Endodermal cell (in vitro differentiated cells): Measurements from ENCODE around the gene UROD. TPM values are rescaled to one million over a fixed set of nuclear protein-coding genes. Genes with fewer than 3 reads are reported as not detected.
"Not testable (repeated sequence)": the region's sequence is repeated elsewhere in the genome, so short reads cannot be mapped to it uniquely, and the experiment has no call there.

Experiments
- DNase-seq: peaks from one replicate; pipeline ENCODE4 v3.0.0-alpha.2; 2017
- H3K27ac ChIP-seq: 2 replicates; pipeline ENCODE4 v1.5.1; 2013; ENCODE audit warnings: mild to moderate bottlenecking, low read depth, low read length, moderate library complexity
- H3K27me3 ChIP-seq: 2 replicates; pipeline ENCODE4 v1.6.1; 2013; ENCODE audit warnings: mild to moderate bottlenecking, low read length, moderate library complexity; ENCODE audit not compliant: insufficient read depth, control insufficient read depth, poor library complexity, severe bottlenecking
- H3K36me3 ChIP-seq: 2 replicates; pipeline ENCODE4 v1.7.0; 2013; ENCODE audit warnings: mild to moderate bottlenecking, low read length, moderate library complexity; ENCODE audit not compliant: control insufficient read depth, insufficient read depth
- H3K4me1 ChIP-seq: one replicate; pipeline ENCODE4 v1.7.0; 2013; ENCODE audit warnings: low read length; ENCODE audit not compliant: control insufficient read depth, insufficient read depth
- H3K4me3 ChIP-seq: 2 replicates; pipeline ENCODE4 v1.5.1; 2013; ENCODE audit warnings: mild to moderate bottlenecking, low read length, moderate library complexity
- H3K9ac ChIP-seq: 2 replicates; pipeline ENCODE4 v1.6.1; 2013; ENCODE audit warnings: mild to moderate bottlenecking, low read length, moderate library complexity; ENCODE audit not compliant: poor library complexity, severe bottlenecking; ENCODE audit errors: extremely low read depth
- H3K9me3 ChIP-seq: 2 replicates; pipeline ENCODE4 v1.6.1; 2013; ENCODE audit warnings: mild to moderate bottlenecking, low read length, moderate library complexity; ENCODE audit not compliant: control insufficient read depth
- H3K27ac Mint-ChIP-seq: 2 replicates; pipeline ENCODE4 v1.8.0; 2020; ENCODE audit warnings: mixed read lengths
- H3K27me3 Mint-ChIP-seq: 2 replicates; pipeline ENCODE4 v1.8.0; 2021; ENCODE audit warnings: mild to moderate bottlenecking, mixed read lengths; ENCODE audit not compliant: insufficient read depth
- H3K36me3 Mint-ChIP-seq: 2 replicates; pipeline ENCODE4 v1.8.0; 2020; ENCODE audit warnings: low read depth, mixed read lengths
- H3K4me1 Mint-ChIP-seq: 2 replicates; pipeline ENCODE4 v1.8.0; 2020; ENCODE audit warnings: mixed read lengths
- H3K4me3 Mint-ChIP-seq: 2 replicates; pipeline ENCODE4 v1.8.0; 2020; ENCODE audit warnings: mild to moderate bottlenecking, moderate library complexity, mixed read lengths
- H3K9me3 Mint-ChIP-seq: 2 replicates; pipeline ENCODE4 v1.8.0; 2020; ENCODE audit warnings: mild to moderate bottlenecking, mixed read lengths
- WGBS, 2 experiments: methylation state at CpG; one replicate each; pipeline versions ENCODE4 v1.1.5 to v1.1.7; 2013; ENCODE audit warnings: missing lambda C conversion rate in 2 of 2, mixed read lengths in 1 of 2; ENCODE audit not compliant: insufficient coverage in 1 of 2, insufficient read length in 1 of 2; 5-methylcytosine and 5-hydroxymethylcytosine counted together
- total RNA-seq, 2 donors: library from RNA; stranded (reverse); fragmentation: NEBNext Ultra II Directional in 1 of 2; extraction: Animal tissue kit (Norgen Biotek cat#: 25700) in 1 of 2; gene quantifications; 2 replicates in 1 of 2; 3 replicates in 1 of 2; pipeline ENCODE4 v1.2.1, GENCODE V29; 2021
- TF ChIP-seq, protein P1 (sequence below): fragments of 200-600 bp; sonication (generic); conservative IDR thresholded peaks from 2 replicates; pipeline ENCODE4 v1.5.0; 2021; ENCODE audit warnings: antibody characterized with exemption, mild to moderate bottlenecking

Gene UROD
- total RNA-seq, 2 donors from 2014 or later, result 86.8 to 107 TPM

DNA sequence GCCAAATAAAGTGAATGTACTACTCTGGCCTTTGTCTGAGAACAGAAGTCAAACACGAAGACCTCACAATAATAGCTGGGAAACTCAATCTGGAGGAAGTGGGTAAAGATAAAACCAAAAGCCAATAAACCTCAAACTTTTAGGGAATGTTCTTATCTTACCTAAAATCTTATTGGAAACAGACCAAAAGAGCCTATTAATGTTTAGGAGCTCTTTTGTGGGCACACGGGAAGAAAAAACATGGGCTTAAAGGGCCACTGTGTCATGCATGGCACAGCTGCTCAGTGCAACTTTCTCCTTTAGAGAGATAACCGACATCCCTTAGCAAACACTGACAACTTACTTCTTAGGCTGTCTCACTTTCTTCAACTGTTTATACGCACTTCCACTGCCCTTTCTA is 41.7 kb upstream of the UROD start:
- H3K9me3 ChIP-seq, result no peaks in the 10 kb centered on the region
- H3K36me3 Mint-ChIP-seq, result peaks cover 22% of the 10 kb centered on the region
- H3K4me3 Mint-ChIP-seq, result no peak overlapping the region
- H3K27me3 ChIP-seq, result no peaks in the 10 kb centered on the region
- 75 to 78% methylated on average over 3 to 4 of the region's 4 CpGs for WGBS, 2 experiments
- H3K4me1 ChIP-seq, result peaks cover 2% of the 10 kb centered on the region
- peaks cover 2% of the 10 kb centered on the region for H3K4me1 Mint-ChIP-seq
- no peaks in the 10 kb centered on the region for H3K27me3 Mint-ChIP-seq
- no peak overlapping the region for H3K27ac ChIP-seq
- no peak overlapping the region for H3K4me3 ChIP-seq
- H3K9ac ChIP-seq, result no peak overlapping the region
- DNase-seq, result no peak
- no peaks in the 10 kb centered on the region for H3K9me3 Mint-ChIP-seq
- TF ChIP-seq, protein P1, sequence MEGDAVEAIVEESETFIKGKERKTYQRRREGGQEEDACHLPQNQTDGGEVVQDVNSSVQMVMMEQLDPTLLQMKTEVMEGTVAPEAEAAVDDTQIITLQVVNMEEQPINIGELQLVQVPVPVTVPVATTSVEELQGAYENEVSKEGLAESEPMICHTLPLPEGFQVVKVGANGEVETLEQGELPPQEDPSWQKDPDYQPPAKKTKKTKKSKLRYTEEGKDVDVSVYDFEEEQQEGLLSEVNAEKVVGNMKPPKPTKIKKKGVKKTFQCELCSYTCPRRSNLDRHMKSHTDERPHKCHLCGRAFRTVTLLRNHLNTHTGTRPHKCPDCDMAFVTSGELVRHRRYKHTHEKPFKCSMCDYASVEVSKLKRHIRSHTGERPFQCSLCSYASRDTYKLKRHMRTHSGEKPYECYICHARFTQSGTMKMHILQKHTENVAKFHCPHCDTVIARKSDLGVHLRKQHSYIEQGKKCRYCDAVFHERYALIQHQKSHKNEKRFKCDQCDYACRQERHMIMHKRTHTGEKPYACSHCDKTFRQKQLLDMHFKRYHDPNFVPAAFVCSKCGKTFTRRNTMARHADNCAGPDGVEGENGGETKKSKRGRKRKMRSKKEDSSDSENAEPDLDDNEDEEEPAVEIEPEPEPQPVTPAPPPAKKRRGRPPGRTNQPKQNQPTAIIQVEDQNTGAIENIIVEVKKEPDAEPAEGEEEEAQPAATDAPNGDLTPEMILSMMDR, result no peak
- H3K36me3 ChIP-seq, result peaks cover 17% of the 10 kb centered on the region
- no peak overlapping the region for H3K27ac Mint-ChIP-seq

DNA sequence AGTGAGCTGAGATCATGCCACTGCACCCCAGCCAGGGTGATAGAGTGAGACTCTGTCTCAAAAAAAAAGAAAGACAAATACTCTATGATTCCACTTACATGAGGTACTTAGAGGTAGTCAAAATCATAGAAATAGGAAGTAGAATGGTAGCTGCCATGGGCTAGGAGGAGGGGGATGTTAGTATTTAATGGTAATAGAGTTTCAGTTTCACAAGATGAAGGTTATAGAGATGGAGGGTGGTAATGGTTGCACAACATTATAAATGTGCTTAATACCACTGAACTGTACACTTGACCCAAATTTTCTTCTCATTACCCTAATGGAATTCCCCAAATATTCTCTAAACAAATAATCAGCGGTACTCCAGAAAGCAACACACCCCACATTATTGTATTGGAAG is 38.4 kb upstream of the UROD start:
- no peak overlapping the region for H3K4me3 Mint-ChIP-seq
- H3K4me1 ChIP-seq, result peaks cover 2% of the 10 kb centered on the region

DNA sequence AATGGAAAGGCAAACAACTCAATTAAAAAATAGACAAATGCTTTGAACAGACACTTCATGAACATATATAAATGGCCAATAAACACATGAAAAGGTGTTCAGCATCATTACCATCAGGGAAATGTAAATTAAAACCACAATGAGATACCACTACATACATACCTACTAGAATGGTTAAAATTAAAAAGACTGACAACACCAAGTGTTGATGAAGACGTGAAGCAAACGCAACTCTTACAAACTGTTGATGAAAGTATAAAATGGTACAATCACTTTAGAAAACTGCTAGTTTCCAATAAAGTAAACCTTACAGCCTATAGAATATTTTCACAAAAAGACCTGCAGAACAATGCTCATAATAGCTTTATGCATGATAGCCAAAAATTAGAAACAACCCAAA is 35.8 kb upstream of the UROD start:
- TF ChIP-seq, protein P1, result no peak
- H3K4me1 Mint-ChIP-seq, result no peaks in the 10 kb centered on the region
- H3K4me1 ChIP-seq, result no peaks in the 10 kb centered on the region
- no peak overlapping the region for H3K27ac Mint-ChIP-seq
- WGBS, 2 experiments, result 100% methylated on average over 2 of the region's 2 CpGs; no CpG with 5 or more reads in 1 of the 2 experiments
- peaks cover 21% of the 10 kb centered on the region for H3K9me3 ChIP-seq
- no peak for DNase-seq
- no peak overlapping the region for H3K4me3 ChIP-seq
- H3K4me3 Mint-ChIP-seq, result no peak overlapping the region
- H3K27me3 Mint-ChIP-seq, result no peaks in the 10 kb centered on the region
- peaks cover 57% of the 10 kb centered on the region for H3K36me3 Mint-ChIP-seq
- no peaks in the 10 kb centered on the region for H3K27me3 ChIP-seq
- H3K36me3 ChIP-seq, result peaks cover 62% of the 10 kb centered on the region
- H3K27ac ChIP-seq, result no peak overlapping the region
- H3K9me3 Mint-ChIP-seq, result peaks cover 13% of the 10 kb centered on the region
- H3K9ac ChIP-seq, result no peak overlapping the region

More for the DNA sequence above, 38.4 kb upstream of the UROD start:
- Mint-ChIP-seq H3K27me3 (no peaks in the 10 kb centered on the region), H3K4me1 (peaks cover 2% of the 10 kb centered on the region), H3K27ac (no peak overlapping the region), H3K36me3 (peaks cover 48% of the 10 kb centered on the region), H3K9me3 (peaks cover 13% of the 10 kb centered on the region)
- H3K27ac ChIP-seq, result no peak overlapping the region
- peaks cover 50% of the 10 kb centered on the region for H3K36me3 ChIP-seq
- no peak overlapping the region for H3K4me3 ChIP-seq
- H3K27me3 ChIP-seq, result no peaks in the 10 kb centered on the region
- no peak for DNase-seq
- no peak overlapping the region for H3K9ac ChIP-seq
- H3K9me3 ChIP-seq, result peaks cover 21% of the 10 kb centered on the region
- 95% methylated on average over 1 of the region's 1 CpG; no CpG with 5 or more reads in 1 of the 2 experiments for WGBS, 2 experiments
- TF ChIP-seq, protein P1, result no peak

DNA sequence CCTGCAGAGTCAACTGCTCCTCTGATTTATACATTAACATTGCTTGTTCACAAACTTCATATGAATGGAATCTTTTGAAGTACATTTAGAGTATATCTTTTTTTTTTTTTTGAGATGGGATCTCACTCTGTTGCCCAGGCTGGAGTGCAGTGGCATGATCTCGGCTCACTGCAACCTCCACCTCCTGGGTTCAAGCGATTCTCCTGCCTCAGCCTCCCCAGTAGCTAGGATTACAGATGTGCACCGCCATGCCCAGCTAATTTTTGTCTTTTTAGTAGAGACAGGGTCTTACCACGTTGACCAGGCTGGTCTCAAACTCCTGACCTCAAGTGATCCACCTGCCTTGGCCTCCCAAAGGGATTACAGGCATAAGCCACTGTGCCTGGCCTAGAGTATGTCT is 34.7 kb upstream of the UROD start:
- H3K9ac ChIP-seq, H3K27ac ChIP-seq, H3K27me3 ChIP-seq, DNase-seq, H3K27me3 Mint-ChIP-seq, H3K4me1 Mint-ChIP-seq, H3K4me3 ChIP-seq, H3K4me3 Mint-ChIP-seq, H3K27ac Mint-ChIP-seq, H3K4me1 ChIP-seq: not testable (repeated sequence)
- peaks cover 13% of the 10 kb centered on the region for H3K9me3 Mint-ChIP-seq
- peaks cover 21% of the 10 kb centered on the region for H3K9me3 ChIP-seq
- peaks cover 54% of the 10 kb centered on the region for H3K36me3 Mint-ChIP-seq
- H3K36me3 ChIP-seq, result peaks cover 62% of the 10 kb centered on the region
- 95 to 100% methylated on average over 3 to 4 of the region's 4 CpGs for WGBS, 2 experiments
